Right cardiac atrium (tissue), 5 donors: Measurements from ENCODE around the gene SLC5A6. TPM values are rescaled to one million over a fixed set of nuclear protein-coding genes. Genes with fewer than 3 reads are reported as not detected.
"Not testable (repeated sequence)": the region's sequence is repeated elsewhere in the genome, so short reads cannot be mapped to it uniquely, and the experiment has no call there.

Experiments
- ATAC-seq, 2 donors: fragments of 200-7000 bp; cut with Tn5 transposase; one replicate each; pipeline versions ENCODE4 v1.8.0 to v1.9.1; 2020; ENCODE audit warnings: moderate library complexity in 2 of 2, mild to moderate bottlenecking in 1 of 2
- DNase-seq, 3 donors: peaks; one replicate each; pipeline ENCODE4 v3.0.0-alpha.2; 2020
- H3K27ac ChIP-seq: one replicate; pipeline ENCODE4 v1.5.1; 2013; ENCODE audit warnings: mild to moderate bottlenecking, low read length, control low read depth, moderate library complexity
- H3K27me3 ChIP-seq: one replicate; pipeline ENCODE4 v1.6.1; 2013; ENCODE audit not compliant: control insufficient read depth, insufficient read depth
- H3K4me1 ChIP-seq: one replicate; pipeline ENCODE4 v1.6.1; 2013; ENCODE audit warnings: low read length; ENCODE audit not compliant: control insufficient read depth, insufficient read depth
- H3K4me3 ChIP-seq: one replicate; pipeline ENCODE4 v1.5.1; 2013; ENCODE audit warnings: low read length, control low read depth
- H3K9me3 ChIP-seq: one replicate; pipeline ENCODE4 v1.6.1; 2013; ENCODE audit warnings: low read length; ENCODE audit not compliant: control insufficient read depth
- WGBS: extraction: QIAGEN DNeasy Blood & Tissue Kit; methylation state at CpG from one replicate; pipeline ENCODE4 v1.1.7; 2013; 5-methylcytosine and 5-hydroxymethylcytosine counted together
- intact Hi-C, 4 donors: fragments of 100-400 bp; cut with DNase I; formaldehyde crosslinking; loops; one replicate each; pipeline versions ENCODE4 v1.11.0 to v1.14.0; 2022 to 2023
- polyA plus RNA-seq: library from polyadenylated mRNA; stranded (reverse); fragments of 200-250 nt; gene quantifications from one replicate; pipeline ENCODE4 v1.2.3, GENCODE V29; 2013
- total RNA-seq, 4 donors: library from RNA; stranded (reverse); fragmentation: NEBNext Ultra II Directional; extraction: Animal tissue kit (Norgen Biotek cat#: 25700); gene quantifications; one replicate each; pipeline ENCODE4 v1.2.1, GENCODE V29; 2021
- donor health status: healthy with polysubstance abuse.
- donor health status: DM: no; HTN: yes; CAD: no.
- donor health status: DM: no; HTN: no; CAD: no.
- donor health status: DM: no; HTN: yes; CAD: no; lungs with severe emphysema.
- donor health status: DM: yes; HTN: yes; CAD: no.

The SLC5A6 gene
- total and polyA plus RNA-seq, 5 donors = 7.8 to 14.1 (median 12.0) TPM

DNA sequence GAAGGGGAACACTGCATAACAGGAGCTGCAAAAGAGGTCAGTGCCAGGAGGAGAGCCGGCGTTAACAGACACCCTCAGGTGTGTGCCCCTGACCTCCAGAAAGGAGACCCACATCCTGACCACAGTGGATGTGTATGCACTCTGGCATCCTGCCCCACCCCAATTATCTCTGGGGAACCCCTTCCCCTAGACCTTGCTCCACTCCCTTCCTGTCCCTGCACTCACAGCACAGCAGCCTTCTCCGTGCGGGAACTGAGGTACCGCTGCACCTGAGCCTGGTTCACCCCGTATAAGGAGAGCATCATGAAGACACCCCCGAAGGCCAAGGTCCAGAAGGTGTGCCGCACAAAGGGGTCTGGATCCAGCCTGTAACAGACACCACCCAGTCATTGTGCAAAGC lies 7.5 kb downstream of the SLC5A6 start:
- 92% methylated on average over 8 of the region's 8 CpGs for WGBS
- Histone ChIP-seq H3K27me3 (no peaks in the 10 kb centered on the region), H3K4me3 (no peak overlapping the region), H3K4me1 (no peaks in the 10 kb centered on the region), H3K9me3 (no peaks in the 10 kb centered on the region), H3K27ac (no peak overlapping the region)
- intact Hi-C loops = no loop called here
- no peak for DNase-seq
- no peak for ATAC-seq

GRCh38 chr2:27203741-27204140 lies 8.3 kb downstream of the SLC5A6 start:
- Histone ChIP-seq H3K9me3 (no peaks in the 10 kb centered on the region), H3K4me3 (no peak overlapping the region), H3K27ac (no peak overlapping the region), H3K4me1 (no peaks in the 10 kb centered on the region), H3K27me3 (no peaks in the 10 kb centered on the region)
- intact Hi-C loops = no loop called here
- no peak for ATAC-seq
- no peak for DNase-seq
- 93% methylated on average over 9 of the region's 9 CpGs for WGBS

DNA sequence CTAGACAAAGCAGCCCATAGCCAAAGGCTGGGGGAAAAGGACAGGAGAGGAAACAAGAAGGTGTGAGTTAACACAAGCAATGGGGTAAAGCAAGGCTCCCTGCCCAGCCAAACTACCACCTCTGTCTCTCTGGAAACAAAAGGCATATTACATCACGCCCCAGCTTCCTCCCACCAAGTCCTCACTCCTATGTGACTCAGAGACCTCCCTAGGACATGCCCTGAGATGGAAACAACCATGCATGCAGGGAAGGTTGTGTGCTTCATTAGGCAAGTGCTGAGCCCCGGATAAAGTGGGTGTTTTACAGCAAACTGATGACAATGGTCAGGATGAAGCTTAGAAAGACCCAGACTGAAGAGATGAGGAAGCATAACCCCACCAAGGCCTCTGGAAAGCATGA lies 9.2 kb downstream of the SLC5A6 start:
- Histone ChIP-seq H3K27me3 (no peaks in the 10 kb centered on the region), H3K9me3 (no peaks in the 10 kb centered on the region), H3K27ac (no peak overlapping the region), H3K4me1 (no peaks in the 10 kb centered on the region), H3K4me3 (no peak overlapping the region)
- DNase-seq = no peak
- intact Hi-C loops = no loop called here
- whole genome bisulfite sequencing = 88% methylated on average over 2 of the region's 2 CpGs
- no peak for ATAC-seq

- intact Hi-C loops = no loop called here
- Histone ChIP-seq H3K9me3 (no peaks in the 10 kb centered on the region), H3K27ac (no peak overlapping the region), H3K4me1 (no peaks in the 10 kb centered on the region), H3K4me3 (no peak overlapping the region), H3K27me3 (no peaks in the 10 kb centered on the region)
- WGBS = 91% methylated on average over 7 of the region's 7 CpGs
- DNase-seq = no peak
- no peak for ATAC-seq
Measured at GRCh38 chr2:27201675-27202074, 10.4 kb downstream of the SLC5A6 start.

DNA sequence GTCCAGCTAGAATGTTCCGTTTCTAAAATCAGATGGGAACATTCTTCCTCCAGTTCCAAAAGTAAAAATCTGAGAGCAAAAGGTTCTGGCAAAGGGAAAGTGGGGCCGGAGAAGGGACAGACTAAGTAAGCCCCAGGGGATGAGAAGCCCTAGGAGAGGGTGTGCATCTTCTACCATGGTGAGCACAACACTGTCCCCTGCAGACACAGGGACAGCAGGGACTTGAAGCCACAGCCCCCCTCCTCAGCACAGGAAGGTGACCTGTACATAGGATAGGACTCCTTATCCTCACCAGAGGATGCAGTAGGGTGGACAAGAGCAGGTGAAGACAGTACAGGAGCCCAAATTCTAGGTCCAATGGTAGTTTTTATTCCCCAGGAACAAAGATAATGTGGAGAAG lies 12.8 kb downstream of the SLC5A6 start:
- no peaks in the 10 kb centered on the region for H3K4me1 ChIP-seq
- no peaks in the 10 kb centered on the region for H3K9me3 ChIP-seq
- no peak overlapping the region for H3K4me3 ChIP-seq
- 77% methylated on average over 2 of the region's 2 CpGs for WGBS
- no peak for ATAC-seq
- no peak for DNase-seq
- intact Hi-C loops = no loop called here
- no peaks in the 10 kb centered on the region for H3K27me3 ChIP-seq
- no peak overlapping the region for H3K27ac ChIP-seq

DNA sequence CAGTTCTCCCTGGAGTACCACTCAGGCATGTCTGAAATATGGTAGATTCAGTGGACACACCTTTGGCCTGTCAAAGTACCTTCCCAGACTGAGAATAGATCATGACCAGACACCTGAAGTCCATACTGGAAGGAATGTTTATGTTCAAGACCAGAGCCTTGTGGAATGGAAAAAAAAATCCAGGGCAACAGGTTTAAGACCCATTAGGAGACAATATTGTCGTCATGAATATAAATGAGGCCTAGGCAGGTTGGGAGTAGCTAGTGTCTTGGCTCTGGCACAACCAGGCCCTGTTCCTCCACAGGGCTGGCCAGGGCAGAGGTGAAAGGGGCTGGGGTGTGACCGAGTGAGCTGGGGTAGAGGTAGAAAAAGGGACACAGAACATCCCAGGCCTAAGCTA lies 13.4 kb downstream of the SLC5A6 start:
- no peaks in the 10 kb centered on the region for H3K9me3 ChIP-seq
- H3K27ac ChIP-seq = no peak overlapping the region
- no peak overlapping the region for H3K4me3 ChIP-seq
- H3K27me3 ChIP-seq = no peaks in the 10 kb centered on the region
- intact Hi-C loops = no loop called here
- H3K4me1 ChIP-seq = no peaks in the 10 kb centered on the region
- DNase-seq (no peak), ATAC-seq (peak in 1 of 2 donors; percentile 14)
- WGBS = 82% methylated on average over 2 of the region's 2 CpGs

DNA sequence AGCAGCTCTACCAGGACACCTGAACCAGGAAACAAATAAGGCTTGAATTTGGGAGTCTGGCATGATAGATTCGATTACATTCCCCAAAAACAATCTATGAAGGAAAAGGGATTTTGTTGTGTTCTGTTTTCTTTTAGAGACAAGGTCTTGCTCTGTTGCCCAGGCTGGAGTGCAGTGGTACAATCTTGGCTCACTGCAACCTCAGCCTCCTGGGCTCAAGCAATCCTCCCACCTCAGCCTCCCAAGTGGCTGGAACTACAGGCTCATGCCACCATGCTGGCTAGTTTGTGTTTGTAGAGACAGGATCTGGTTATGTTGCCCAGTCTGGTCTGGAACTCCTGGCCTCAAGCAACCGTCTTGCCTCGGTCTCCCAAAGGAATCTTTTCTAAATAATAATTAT lies 14.0 kb downstream of the SLC5A6 start:
- H3K4me1 ChIP-seq, H3K27ac ChIP-seq, intact Hi-C loops, H3K4me3 ChIP-seq, H3K9me3 ChIP-seq, ATAC-seq, DNase-seq, H3K27me3 ChIP-seq: not testable (repeated sequence)
- WGBS = 86% methylated on average over 3 of the region's 3 CpGs

- DNase-seq, H3K27me3 ChIP-seq, ATAC-seq, H3K27ac ChIP-seq, H3K4me3 ChIP-seq, H3K9me3 ChIP-seq, H3K4me1 ChIP-seq, intact Hi-C loops: not testable (repeated sequence)
- WGBS = 93% methylated on average over 3 of the region's 3 CpGs
Measured at GRCh38 chr2:27195799-27196198, 16.3 kb downstream of the SLC5A6 start.

DNA sequence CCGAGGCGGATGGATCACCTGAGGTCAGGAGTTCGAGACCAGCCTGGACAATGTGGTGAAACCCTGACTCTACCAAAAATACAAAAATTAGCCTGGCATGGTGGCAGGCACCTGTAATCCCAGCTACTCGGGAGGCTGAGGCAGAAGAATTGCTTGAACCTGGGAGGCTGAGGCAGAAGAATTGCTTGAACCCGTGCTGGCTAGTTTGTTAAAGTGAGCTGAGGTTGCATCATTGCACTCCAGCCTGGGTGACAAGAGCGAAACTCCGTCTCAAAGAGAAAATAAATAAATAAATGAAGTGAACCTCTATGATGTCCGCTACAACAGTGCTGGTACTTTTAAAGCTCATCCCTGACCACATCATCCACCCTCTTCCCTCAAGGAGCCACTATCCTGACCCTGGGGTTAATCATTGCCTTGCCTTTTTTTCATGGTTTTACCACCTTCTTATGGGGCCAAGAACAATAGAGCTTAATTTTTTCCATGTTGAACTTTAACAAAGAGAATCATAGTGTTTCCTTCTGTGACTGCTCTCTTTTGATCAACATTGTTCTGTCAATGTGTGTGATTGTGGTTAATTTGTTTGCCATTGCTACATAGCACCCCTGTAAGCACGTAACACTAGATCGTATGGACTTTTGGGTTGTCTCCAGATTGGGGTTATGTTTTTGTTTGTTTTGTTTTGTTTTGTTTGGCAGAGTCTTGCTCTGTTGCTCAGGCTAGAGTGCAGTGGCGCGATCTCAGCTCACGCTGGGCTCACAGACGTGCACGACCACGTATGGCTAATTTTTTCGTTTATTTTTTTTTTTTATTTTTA lies 17.3 kb downstream of the SLC5A6 start:
- ATAC-seq (peak in 1 of 2 donors; percentile 73), DNase-seq (no peak)
- H3K9me3 ChIP-seq = no peaks in the 10 kb centered on the region
- no peak overlapping the region for H3K4me3 ChIP-seq
- H3K4me1 ChIP-seq = no peaks in the 10 kb centered on the region
- no peaks in the 10 kb centered on the region for H3K27me3 ChIP-seq
- H3K27ac ChIP-seq = no peak overlapping the region
- intact Hi-C loops = loop anchor here in 3 of 4 donors (5.0 kb wide), 1 partner anchor 97 kb away; no protein-coding TSS in a partner anchor
- 67% methylated on average over 17 of the region's 17 CpGs for WGBS

DNA sequence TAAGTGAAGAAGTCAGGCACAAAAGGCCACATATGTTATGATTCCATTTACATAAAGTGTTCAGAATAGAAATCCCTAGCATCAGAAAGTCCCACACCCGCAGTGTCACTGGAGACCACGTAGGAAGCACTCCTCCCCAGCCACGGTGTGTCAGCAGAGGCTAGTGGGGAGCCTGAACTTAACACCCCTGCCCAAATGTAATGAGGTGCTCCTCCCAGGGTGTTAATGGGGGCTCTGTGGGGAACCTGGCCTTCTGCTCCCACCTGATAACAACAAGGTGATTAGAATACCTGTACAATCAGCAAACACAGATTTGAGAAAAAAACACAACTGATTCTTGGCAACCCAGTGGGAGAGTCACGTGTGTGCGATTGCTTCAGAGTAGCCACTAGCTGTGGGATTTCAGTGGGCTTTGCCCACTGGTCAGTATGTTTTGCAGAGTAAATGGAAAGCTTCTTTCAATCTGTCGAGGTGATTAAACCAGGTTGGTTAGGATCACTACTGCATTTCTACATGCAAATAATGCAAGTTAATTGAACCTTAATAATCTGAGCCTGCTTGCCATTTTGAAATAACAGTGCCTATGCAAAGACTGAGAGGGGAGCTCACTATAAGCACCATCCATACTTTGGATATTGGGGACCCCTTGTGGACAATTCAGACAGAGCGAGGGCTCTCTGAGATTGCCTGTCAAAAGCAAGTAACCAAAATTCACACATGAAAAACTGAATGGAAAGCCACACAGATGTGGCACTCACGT lies 20.8 kb downstream of the SLC5A6 start:
- Histone ChIP-seq H3K4me3 (no peak overlapping the region), H3K27me3 (no peaks in the 10 kb centered on the region), H3K9me3 (no peaks in the 10 kb centered on the region), H3K27ac (no peak overlapping the region), H3K4me1 (no peaks in the 10 kb centered on the region)
- intact Hi-C loops = loop anchor here (2.0 to 5.0 kb wide), 2 partner anchors 92 to 94 kb away; no protein-coding TSS in a partner anchor
- ATAC-seq (peak; percentile 83 to 89), DNase-seq (peak in 1 of 3 donors; percentile 64)
- WGBS = 35% methylated on average over 8 of the region's 8 CpGs

GRCh38 chr2:27189989-27190388 lies 22.1 kb downstream of the SLC5A6 start:
- WGBS = 85% methylated on average over 8 of the region's 8 CpGs
- Histone ChIP-seq H3K9me3 (no peaks in the 10 kb centered on the region), H3K4me1 (peaks cover 1% of the 10 kb centered on the region), H3K4me3 (no peak overlapping the region), H3K27ac (no peak overlapping the region), H3K27me3 (no peaks in the 10 kb centered on the region)
- intact Hi-C loops = loop anchor here (2.0 to 10.0 kb wide), 4 partner anchors 78 to 215 kb away; partner anchors contain the start of gene MAPRE3 (in 1 of the 4)
- ATAC-seq = no peak
- no peak for DNase-seq
